ENCODE data around the gene HAGHL. TPM values are rescaled to one million over a fixed set of nuclear protein-coding genes. Genes with fewer than 3 reads are reported as not detected.

The HAGHL gene
- total and polyA plus RNA-seq, 5 donors, result 7.5 to 21.0 (median 12.1) TPM

DNA sequence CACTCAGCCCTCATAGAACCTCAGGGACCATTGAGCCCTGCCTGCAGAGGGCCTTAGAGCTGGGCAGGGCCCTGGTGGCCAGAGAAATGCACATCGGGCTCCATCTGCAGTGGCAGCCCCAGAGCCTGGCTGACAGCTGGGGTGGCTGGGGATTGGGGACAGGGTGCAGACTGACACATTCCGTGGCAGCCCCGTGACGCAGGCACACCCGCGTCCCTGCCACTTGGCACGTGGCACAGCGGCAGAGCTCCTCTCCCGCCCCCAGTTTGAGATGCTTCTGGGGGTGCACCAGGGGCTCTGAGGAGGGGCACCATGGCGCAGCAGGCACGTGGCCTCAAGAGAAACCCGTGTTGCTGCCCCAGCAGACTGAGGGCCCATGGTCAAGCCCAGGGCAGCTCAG, 23.5 kb upstream of the HAGHL start:
- ATAC-seq, result no peak
- Histone ChIP-seq H3K4me3 (ENCODE audit: low read length) (no peak overlapping the region), H3K9me3 (ENCODE audit: control insufficient read depth, low read length) (no peaks in the 10 kb centered on the region), H3K27ac (ENCODE audit: low read length) (no peak overlapping the region), H3K4me1 (ENCODE audit: control insufficient read depth, insufficient read depth, low read length) (no peaks in the 10 kb centered on the region), H3K27me3 (ENCODE audit: control insufficient read depth, insufficient read depth) (no peaks in the 10 kb centered on the region)
- 80% methylated on average over 12 of the region's 12 CpGs for WGBS
- intact Hi-C loops (cut with DNase I), result no loop called here
- no peak for DNase-seq

DNA sequence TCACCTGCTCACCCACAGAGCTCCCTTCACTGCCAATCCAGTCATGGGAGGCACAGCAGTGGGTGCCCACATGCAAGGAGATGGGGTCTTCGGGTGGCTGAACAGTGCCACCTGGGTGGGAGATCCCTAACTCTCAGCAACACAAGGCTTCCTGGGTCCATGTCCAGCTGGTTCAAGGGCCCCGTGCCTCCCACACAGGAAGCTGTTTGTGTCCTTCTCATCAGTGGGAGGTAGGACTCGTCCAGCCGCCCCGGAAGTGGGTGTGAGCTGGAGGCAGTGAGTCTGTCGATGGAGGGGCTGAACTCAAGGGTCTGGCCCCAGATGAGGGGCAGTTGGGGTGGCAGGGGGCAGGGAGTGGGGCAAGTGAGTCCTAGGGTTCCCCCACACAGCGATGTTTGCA, 22.9 kb upstream of the HAGHL start:
- Histone ChIP-seq H3K4me3 (ENCODE audit: low read length) (no peak overlapping the region), H3K4me1 (ENCODE audit: control insufficient read depth, insufficient read depth, low read length) (no peaks in the 10 kb centered on the region), H3K9me3 (ENCODE audit: control insufficient read depth, low read length) (no peaks in the 10 kb centered on the region), H3K27ac (ENCODE audit: low read length) (no peak overlapping the region), H3K27me3 (ENCODE audit: control insufficient read depth, insufficient read depth) (no peaks in the 10 kb centered on the region)
- WGBS, result 62% methylated on average over 7 of the region's 7 CpGs
- no peak for ATAC-seq
- no peak for DNase-seq
- intact Hi-C loops (cut with DNase I), result no loop called here

DNA sequence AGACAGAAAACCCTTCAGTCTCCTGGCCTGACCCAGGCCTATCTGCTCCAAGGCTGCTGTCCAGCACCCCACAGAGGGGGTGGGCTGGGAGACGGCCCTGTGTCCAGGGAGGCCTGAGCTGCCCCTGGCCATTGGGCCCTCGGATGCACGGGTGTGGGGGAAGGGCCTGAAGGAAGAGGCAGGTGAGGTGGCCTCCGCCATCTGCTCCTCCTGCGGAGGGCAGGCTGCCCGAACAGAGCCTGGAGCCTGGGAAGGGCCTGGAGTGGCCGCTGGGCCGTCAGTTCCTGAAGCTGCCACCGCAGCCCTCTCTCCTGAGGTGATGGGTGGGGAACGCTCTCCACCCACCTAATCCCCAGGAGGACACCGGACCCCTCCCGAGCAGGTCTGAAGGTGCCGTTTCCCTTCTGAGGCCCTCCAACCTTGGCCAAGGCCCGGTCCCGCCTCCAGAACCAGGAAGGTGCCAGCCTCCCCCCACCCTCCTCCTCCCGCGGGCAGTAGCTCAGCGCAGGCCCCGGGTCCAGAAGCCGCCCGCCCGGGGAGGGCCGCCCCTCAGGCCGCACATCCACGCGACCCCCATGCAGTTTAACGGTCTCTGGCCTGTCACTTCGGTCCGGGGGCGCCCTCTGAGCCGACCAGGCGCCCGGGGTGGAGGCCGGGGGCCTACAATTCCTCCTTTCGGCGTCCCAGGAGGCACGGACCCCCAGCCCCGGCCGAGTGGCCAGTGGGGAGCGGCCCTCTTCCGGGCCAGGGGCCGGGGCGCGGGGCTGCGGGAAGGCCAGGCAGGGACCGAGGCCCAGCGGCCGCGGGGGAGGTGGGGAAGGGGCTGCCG, 22.1 kb upstream of the HAGHL start:
- no peaks in the 10 kb centered on the region for H3K27me3 ChIP-seq (ENCODE audit: control insufficient read depth, insufficient read depth)
- no peak overlapping the region for H3K27ac ChIP-seq (ENCODE audit: low read length)
- H3K9me3 ChIP-seq (ENCODE audit: control insufficient read depth, low read length), result no peaks in the 10 kb centered on the region
- ATAC-seq, result no peak
- intact Hi-C loops (cut with DNase I), result loop anchor here in 1 of 4 donors (5.0 kb wide), 1 partner anchor 348 kb away; no protein-coding TSS in a partner anchor
- H3K4me3 ChIP-seq (ENCODE audit: low read length), result no peak overlapping the region
- no peaks in the 10 kb centered on the region for H3K4me1 ChIP-seq (ENCODE audit: control insufficient read depth, insufficient read depth, low read length)
- WGBS, result 11% methylated on average over 50 of the region's 50 CpGs
- DNase-seq, result no peak

DNA sequence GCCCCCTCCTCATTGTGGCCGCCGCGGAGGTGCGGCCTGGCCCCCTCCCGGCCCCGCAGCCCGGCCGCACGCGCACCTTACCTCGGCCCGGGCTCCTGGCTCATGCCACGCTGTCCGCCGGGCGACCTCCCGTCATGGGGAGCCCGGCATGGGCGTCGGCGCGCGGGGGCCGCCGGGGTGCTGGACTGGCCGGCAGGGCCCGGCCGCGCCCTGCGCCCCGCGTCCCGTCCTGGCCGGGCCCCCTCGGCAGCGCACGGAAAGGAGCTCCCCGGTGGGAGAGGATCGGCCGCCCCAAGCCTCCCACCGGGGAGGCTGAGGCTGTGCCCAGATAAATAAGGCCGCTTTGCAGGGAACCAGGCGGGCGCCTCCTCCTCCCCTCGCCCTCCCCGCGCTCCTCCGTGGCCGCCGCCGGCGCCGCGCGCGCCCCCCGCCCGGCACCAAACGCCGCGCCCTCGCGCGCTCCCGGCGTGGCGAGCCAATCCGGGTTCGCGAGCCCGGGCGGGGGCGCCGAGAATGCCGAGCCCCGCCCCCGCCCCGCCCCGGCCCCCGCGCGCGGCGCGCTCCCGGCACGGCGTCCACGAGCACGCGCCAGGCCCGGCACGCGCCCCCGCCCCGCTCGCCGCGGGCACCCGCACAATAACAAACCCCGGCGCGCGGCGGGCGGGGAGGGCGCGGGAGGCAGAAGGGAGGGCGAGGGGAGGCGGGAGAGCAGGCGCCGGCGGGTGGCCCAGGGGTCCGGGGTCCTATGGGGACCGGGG, 21.3 kb upstream of the HAGHL start, which contains the start of gene FBXL16:
Gene FBXL16, minus strand, starts transcription at position 371 of the 758 bp plus-strand sequence. CDS start 8,396 bp downstream, outside the sequence.
- H3K27ac ChIP-seq (ENCODE audit: low read length), result no peak within 1 kb of the TSS
- no peaks in the 10 kb centered on the region for H3K27me3 ChIP-seq (ENCODE audit: control insufficient read depth, insufficient read depth)
- 1% methylated on average over 112 of the region's 115 CpGs for WGBS
- H3K4me3 ChIP-seq (ENCODE audit: low read length), result peak within 1 kb of the TSS; percentile 18
- H3K9me3 ChIP-seq (ENCODE audit: control insufficient read depth, low read length), result no peaks in the 10 kb centered on the region
- intact Hi-C loops (cut with DNase I), result loop anchor here in 1 of 4 donors (5.0 kb wide), 1 partner anchor 347 kb away; no protein-coding TSS in a partner anchor
- no peak for DNase-seq
- no peak for ATAC-seq
- H3K4me1 ChIP-seq (ENCODE audit: control insufficient read depth, insufficient read depth, low read length), result no peaks in the 10 kb centered on the region

DNA sequence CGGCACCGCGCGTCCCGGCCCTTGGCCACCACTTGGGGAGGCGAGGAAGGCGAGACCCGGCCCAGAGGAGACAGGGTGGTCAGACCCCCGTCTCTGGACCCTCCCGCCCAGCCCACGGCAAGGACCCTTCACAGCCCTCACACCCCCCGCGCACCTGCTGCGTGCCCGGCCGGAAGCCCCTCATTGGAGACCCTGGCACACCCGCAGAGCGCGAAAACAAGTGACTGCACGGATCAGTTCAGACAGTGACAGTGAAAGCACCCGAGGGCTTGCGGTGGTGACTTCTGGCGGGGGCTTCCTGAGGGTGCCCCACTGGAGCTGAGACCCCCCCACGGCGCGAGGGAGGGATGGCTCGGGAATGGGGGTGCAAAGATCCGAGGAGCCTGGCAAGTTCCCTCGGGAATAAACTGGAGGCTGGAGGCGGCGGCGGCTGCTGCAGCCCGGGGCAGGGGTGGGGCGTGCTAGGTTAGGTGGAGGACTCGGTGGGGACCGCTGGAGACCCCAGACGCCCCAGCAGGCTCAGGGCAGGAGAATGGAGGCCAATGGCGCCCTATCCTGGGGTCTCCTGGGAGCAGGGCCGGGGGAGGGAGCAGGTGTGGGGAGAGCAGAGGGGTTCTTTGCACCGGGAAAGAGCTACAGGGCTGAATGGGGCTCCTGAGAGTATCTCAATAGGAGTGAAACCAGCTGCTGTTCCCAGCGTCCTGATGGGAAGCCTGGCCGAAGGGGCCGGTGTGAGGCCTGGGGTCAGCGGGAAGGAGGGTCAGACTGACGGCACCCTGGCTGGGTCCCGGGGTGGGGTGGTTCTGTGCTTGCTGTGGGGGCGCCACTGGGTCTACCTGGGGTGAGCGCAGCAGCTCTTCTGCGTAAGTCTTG, 20.5 kb upstream of the HAGHL start:
- H3K27me3 ChIP-seq (ENCODE audit: control insufficient read depth, insufficient read depth), result no peaks in the 10 kb centered on the region
- no peak for DNase-seq
- H3K4me3 ChIP-seq (ENCODE audit: low read length), result no peak overlapping the region
- 4% methylated on average over 49 of the region's 49 CpGs for WGBS
- intact Hi-C loops (cut with DNase I), result loop anchor here in 1 of 4 donors (5.0 kb wide), 1 partner anchor 346 kb away; no protein-coding TSS in a partner anchor
- H3K27ac ChIP-seq (ENCODE audit: low read length), result no peak overlapping the region
- H3K4me1 ChIP-seq (ENCODE audit: control insufficient read depth, insufficient read depth, low read length), result no peaks in the 10 kb centered on the region
- no peaks in the 10 kb centered on the region for H3K9me3 ChIP-seq (ENCODE audit: control insufficient read depth, low read length)
- ATAC-seq, result no peak

DNA sequence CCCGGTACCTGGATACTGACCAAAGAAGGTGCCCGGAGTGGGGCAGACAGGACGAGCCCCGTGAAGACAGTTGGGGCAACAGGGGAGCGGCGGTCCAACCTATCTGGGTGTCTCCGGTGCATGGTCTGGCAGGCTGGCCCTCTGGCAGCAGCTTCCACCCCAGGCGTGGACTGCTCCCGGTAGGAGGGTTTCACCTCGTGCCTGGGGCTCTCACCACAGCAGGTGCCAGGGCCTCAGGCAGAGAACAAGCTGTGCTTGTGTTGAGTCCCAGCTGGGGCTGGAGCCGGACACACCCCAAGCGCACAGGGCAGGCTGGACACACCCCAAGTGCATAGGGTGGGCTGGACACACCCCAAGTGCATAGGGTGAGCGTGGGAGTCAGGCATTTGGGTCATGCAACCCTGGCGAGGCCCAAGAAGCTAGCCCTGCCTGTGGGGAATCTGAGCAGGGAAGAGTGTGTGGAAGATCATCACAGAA, 19.8 kb upstream of the HAGHL start:
- no peak for DNase-seq
- no peak for ATAC-seq
- no peaks in the 10 kb centered on the region for H3K9me3 ChIP-seq (ENCODE audit: control insufficient read depth, low read length)
- intact Hi-C loops (cut with DNase I), result loop anchor here in 1 of 4 donors (5.0 kb wide), 1 partner anchor 345 kb away; no protein-coding TSS in a partner anchor
- no peaks in the 10 kb centered on the region for H3K27me3 ChIP-seq (ENCODE audit: control insufficient read depth, insufficient read depth)
- 40% methylated on average over 14 of the region's 14 CpGs for WGBS
- no peaks in the 10 kb centered on the region for H3K4me1 ChIP-seq (ENCODE audit: control insufficient read depth, insufficient read depth, low read length)
- H3K27ac ChIP-seq (ENCODE audit: low read length), result no peak overlapping the region
- no peak overlapping the region for H3K4me3 ChIP-seq (ENCODE audit: low read length)

DNA sequence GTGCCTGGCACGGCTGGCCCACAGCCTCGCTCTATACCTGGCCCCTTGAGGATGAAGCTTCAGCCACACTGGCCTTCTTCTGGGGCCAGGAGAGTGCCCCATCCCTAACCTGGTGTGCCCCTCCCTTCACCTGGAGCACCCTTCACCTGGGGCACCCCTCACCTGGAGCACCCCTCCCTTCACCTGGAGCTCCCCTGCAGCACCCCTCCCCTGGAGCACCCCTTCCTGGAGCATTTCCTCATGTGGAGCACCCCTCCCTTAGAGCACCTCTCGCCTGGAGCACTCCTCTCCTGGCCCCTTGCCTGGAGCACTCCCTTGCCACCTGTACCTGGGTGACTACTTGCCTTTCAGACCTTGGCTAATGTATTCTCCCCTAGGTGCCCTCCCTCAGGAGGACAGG, 18.9 kb upstream of the HAGHL start:
- Histone ChIP-seq H3K27ac (ENCODE audit: low read length) (no peak overlapping the region), H3K9me3 (ENCODE audit: control insufficient read depth, low read length) (no peaks in the 10 kb centered on the region), H3K27me3 (ENCODE audit: control insufficient read depth, insufficient read depth) (no peaks in the 10 kb centered on the region), H3K4me3 (ENCODE audit: low read length) (no peak overlapping the region), H3K4me1 (ENCODE audit: control insufficient read depth, insufficient read depth, low read length) (no peaks in the 10 kb centered on the region)
- ATAC-seq, result no peak
- 54% methylated on average over 3 of the region's 3 CpGs for WGBS
- no peak for DNase-seq
- intact Hi-C loops (cut with DNase I), result loop anchor here in 1 of 4 donors (5.0 kb wide), 1 partner anchor 344 kb away; no protein-coding TSS in a partner anchor

DNA sequence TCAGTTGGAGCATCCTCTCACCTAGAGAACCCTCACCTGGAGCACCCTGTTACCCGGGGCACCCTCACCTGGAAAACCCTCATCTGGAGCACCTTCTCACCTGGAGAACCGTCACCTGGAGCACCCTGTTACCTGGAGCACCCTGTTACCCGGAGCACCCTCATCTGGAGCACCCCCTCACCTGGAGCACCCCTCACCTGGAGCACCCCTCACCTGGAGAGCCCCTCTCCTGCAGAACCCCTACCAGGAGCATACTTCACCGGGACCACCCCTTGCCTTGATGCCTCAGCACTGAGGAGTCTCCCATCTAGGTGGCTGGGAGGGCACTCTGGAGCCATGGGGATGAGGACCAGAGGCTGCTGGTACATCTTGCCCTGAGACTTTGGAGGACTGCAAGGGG, 17.9 kb upstream of the HAGHL start:
- ATAC-seq, result no peak
- H3K4me1 ChIP-seq (ENCODE audit: control insufficient read depth, insufficient read depth, low read length), result no peaks in the 10 kb centered on the region
- H3K27ac ChIP-seq (ENCODE audit: low read length), result no peak overlapping the region
- no peaks in the 10 kb centered on the region for H3K27me3 ChIP-seq (ENCODE audit: control insufficient read depth, insufficient read depth)
- H3K9me3 ChIP-seq (ENCODE audit: control insufficient read depth, low read length), result no peaks in the 10 kb centered on the region
- DNase-seq, result no peak
- no peak overlapping the region for H3K4me3 ChIP-seq (ENCODE audit: low read length)
- intact Hi-C loops (cut with DNase I), result loop anchor here in 1 of 4 donors (5.0 kb wide), 1 partner anchor 343 kb away; no protein-coding TSS in a partner anchor
- WGBS, result 61% methylated on average over 4 of the region's 4 CpGs

DNA sequence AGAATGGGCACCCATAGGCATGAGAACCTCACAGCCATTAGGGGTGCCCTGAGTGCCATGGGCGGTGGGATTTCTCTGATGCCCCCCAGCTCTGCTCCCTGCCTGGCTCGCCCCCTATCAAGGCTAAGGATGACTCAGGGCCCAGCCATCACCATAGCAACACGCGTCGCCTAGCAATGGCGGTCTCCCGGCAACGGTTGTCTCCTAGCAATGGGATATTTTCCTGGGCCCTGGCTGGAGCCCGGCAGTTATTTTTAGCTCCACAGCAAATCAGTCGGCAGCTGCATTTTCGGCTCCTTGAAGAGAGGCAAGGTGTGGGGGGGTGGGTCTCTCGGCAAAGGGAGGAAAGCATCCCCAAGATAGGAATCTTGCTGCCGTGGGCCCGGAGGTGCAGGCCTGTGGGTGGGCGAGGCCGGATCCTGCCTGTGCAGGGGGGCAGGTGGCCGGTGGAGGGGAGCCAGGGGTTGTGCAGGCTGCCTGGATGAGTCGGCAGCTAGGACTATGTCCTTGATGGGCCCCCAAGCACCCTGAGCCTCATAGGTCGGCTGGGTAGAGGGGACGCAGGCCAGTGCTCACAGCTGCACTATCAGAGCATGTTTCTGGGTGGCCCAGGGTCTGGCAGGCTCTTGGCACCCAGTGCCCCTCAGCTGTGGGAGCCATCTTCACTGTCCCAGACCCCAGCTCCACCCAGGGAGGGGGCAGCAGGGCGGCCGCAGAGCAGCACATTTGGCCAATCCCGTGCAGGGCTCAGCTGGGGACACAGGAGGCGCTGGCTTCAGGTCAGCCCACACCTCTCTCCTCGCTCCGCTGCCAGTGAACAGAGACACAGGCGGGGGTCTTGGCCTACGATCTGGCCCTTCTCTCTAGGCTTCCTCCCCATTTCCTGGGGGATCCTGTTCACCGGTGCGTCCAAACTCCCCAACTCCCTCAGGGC, 17.1 kb upstream of the HAGHL start:
- Histone ChIP-seq H3K4me1 (ENCODE audit: control insufficient read depth, insufficient read depth, low read length) (no peaks in the 10 kb centered on the region), H3K9me3 (ENCODE audit: control insufficient read depth, low read length) (no peaks in the 10 kb centered on the region), H3K27ac (ENCODE audit: low read length) (no peak overlapping the region), H3K4me3 (ENCODE audit: low read length) (no peak overlapping the region), H3K27me3 (ENCODE audit: control insufficient read depth, insufficient read depth) (no peaks in the 10 kb centered on the region)
- ATAC-seq, result no peak
- no peak for DNase-seq
- 22% methylated on average over 30 of the region's 30 CpGs for WGBS
- intact Hi-C loops (cut with DNase I), result loop anchor here in 3 of 4 donors (5.0 to 10.0 kb wide), 4 partner anchors 75 to 345 kb away; partner anchors contain the start of genes CHTF18 (in 3 of the 3) and RPUSD1 (in 3 of the 3)

All from right cardiac atrium (tissue), 5 donors.